ENCODE results near the gene SPPL2C.

The SPPL2C gene

DNA sequence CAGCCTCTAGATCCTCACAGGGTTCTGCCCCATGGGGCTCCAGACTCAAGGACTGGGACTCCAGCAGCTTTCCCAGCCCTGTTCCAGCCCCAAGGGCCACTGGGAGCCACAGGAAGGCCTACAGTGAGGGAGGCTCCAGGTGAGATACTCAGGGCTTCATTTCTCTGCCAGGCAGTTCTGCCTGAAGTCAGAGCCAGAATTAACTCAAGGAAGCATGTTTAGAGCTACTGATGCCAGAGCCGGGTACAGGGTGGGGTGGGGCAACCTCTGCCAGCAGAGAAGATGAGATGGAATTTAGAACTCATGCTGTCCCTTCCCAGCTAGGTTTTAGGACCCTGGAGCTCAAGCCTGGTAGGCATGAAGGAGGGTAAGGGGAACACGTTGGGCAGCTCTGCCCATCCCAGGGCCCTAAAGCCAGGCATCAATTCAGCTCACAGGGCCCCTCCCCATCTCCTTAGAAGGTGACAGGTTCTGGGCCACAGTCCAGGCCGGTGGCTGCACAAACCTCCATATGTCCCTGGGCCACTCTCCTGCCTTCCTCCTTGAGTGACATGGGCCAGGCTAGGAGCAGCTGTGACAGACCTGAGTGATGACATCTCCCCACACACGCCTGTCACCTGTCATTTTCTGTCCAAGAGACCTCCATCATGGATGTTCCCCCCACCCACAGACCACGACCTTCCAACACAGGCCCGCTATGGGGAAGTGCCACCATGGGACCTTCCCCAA lies 24.5 kb upstream of the SPPL2C start:
- no peaks in the 10 kb centered on the region for H3K36me3 ChIP-seq
- no peak overlapping the region for H3K4me3 ChIP-seq (ENCODE audit: low read depth, low read length)
- no peaks in the 10 kb centered on the region for H3K9me3 ChIP-seq
- H3K27me3 ChIP-seq = no peaks in the 10 kb centered on the region
- no peak for TF ChIP-seq CTCF (IDR thresholded peaks at IDR 0.05; ENCODE audit: low read depth, low read length)
- DNase-seq = no peak
- no peaks in the 10 kb centered on the region for H3K4me1 ChIP-seq

- no peak for DNase-seq
- Histone ChIP-seq H3K36me3 (no peaks in the 10 kb centered on the region), H3K4me3 (ENCODE audit: low read depth, low read length) (no peak overlapping the region), H3K9me3 (no peaks in the 10 kb centered on the region), H3K4me1 (no peaks in the 10 kb centered on the region), H3K27me3 (no peaks in the 10 kb centered on the region)
- no peak for TF ChIP-seq CTCF (IDR thresholded peaks at IDR 0.05; ENCODE audit: low read depth, low read length)
Measured at GRCh38 chr17:45821147-45821546, 23.5 kb upstream of the SPPL2C start.

- H3K36me3 ChIP-seq = no peaks in the 10 kb centered on the region
- no peaks in the 10 kb centered on the region for H3K27me3 ChIP-seq
- DNase-seq = no peak
Measured at GRCh38 chr17:45823598-45823997, 21.1 kb upstream of the SPPL2C start.

GRCh38 chr17:45824475-45824874 lies 20.2 kb upstream of the SPPL2C start:
- Histone ChIP-seq H3K36me3 (no peaks in the 10 kb centered on the region), H3K4me3 (ENCODE audit: low read depth, low read length) (no peak overlapping the region), H3K9me3 (no peaks in the 10 kb centered on the region), H3K4me1 (peaks cover 16% of the 10 kb centered on the region), H3K27me3 (no peaks in the 10 kb centered on the region)
- no peak for DNase-seq
- no peak for TF ChIP-seq CTCF (IDR thresholded peaks at IDR 0.05; ENCODE audit: low read depth, low read length)

More at GRCh38 chr17:45823598-45823997, 21.1 kb upstream of the SPPL2C start:
- Histone ChIP-seq H3K9me3 (no peaks in the 10 kb centered on the region), H3K4me1 (peaks cover 13% of the 10 kb centered on the region), H3K4me3 (ENCODE audit: low read depth, low read length) (no peak overlapping the region)
- TF ChIP-seq CTCF (IDR thresholded peaks at IDR 0.05; ENCODE audit: low read depth, low read length) = no peak

DNA sequence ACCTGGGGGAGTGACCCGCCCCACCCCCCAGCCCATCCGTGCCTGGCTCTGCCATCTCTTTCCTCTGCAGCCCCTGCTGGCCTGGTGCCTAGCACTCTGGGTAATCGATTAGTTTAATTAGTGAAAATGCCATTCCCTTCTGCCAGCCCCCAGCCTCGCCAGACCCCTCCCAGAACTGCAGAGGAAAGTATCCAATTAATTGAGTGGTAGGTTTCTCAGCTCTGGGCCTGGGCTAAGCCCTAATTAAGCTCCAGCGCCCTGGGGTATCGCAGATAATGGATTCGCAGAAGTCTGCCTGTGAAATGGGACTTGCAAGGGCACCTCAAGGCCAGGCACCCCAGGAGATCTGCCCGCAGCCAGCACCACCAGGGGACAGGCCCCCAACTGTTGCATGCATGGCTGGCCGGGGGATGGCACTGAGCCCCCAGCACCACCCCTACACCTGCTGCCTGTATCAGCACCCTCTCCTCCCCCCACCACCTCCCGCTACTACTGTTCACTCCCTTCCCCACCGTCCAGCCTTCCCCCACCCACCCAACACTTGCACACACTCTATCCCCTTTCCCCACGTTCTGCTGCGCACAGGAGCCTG lies 19.7 kb upstream of the SPPL2C start:
- no peaks in the 10 kb centered on the region for H3K27me3 ChIP-seq
- no peak overlapping the region for H3K4me3 ChIP-seq (ENCODE audit: low read depth, low read length)
- no peaks in the 10 kb centered on the region for H3K9me3 ChIP-seq
- TF ChIP-seq CTCF (IDR thresholded peaks at IDR 0.05; ENCODE audit: low read depth, low read length) = no peak
- no peak for DNase-seq
- peaks cover 16% of the 10 kb centered on the region for H3K4me1 ChIP-seq
- H3K36me3 ChIP-seq = no peaks in the 10 kb centered on the region

GRCh38 chr17:45825792-45826191 lies 18.9 kb upstream of the SPPL2C start:
- DNase-seq = no peak
- no peaks in the 10 kb centered on the region for H3K27me3 ChIP-seq

More at GRCh38 chr17:45825792-45826191, 18.9 kb upstream of the SPPL2C start:
- Histone ChIP-seq H3K9me3 (no peaks in the 10 kb centered on the region), H3K4me1 (peaks cover 16% of the 10 kb centered on the region), H3K4me3 (ENCODE audit: low read depth, low read length) (no peak overlapping the region), H3K36me3 (no peaks in the 10 kb centered on the region)
- no peak for TF ChIP-seq CTCF (IDR thresholded peaks at IDR 0.05; ENCODE audit: low read depth, low read length)

Measured in BE2C (cell line).